GM21619 (cell line): ENCODE results near the gene ZMYND8.
"Not testable (repeated sequence)": the region's sequence is repeated elsewhere in the genome, so short reads cannot be mapped to it uniquely, and the experiment has no call there.

Experiments
- ATAC-seq: cut with Tn5 transposase; IDR thresholded peaks from one replicate; pipeline ENCODE4 v1.9.1; 2021; ENCODE audit not compliant: unreplicated experiment

ZMYND8 gene

GRCh38 chr20:47356526-47357295 lies at the start of gene ZMYND8:
TSS of gene ZMYND8 (minus strand) at chr20:47356699. CDS start at chr20:47356670, 29 bp downstream.
- peak; percentile 39 for ATAC-seq

DNA sequence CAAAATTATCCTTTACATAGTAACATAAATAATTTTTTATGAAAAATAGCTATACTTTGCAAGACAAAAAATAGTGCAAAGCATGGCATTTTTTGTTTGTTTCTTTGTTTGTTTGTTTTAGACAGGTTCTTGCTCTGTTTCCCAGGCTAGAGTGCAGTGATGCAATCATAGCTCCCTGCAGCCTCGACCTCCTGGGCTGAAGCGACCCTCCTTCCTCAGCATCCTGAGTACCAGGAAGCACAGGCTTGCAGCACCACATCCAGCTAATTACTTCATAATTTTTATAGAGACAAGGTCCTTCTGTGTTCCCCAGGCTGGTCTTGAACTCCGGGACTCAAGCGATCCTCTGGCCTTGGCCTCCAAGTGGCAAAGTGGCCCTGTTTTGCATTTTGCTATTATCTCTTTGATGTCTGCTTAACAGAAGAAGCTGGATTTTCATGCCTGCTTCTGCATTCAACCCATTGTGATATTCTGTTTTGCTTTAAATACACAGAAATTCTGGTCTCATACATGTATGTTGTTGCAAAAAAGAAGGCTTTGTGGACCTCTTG lies 49.4 kb upstream of the ZMYND8 start:
- ATAC-seq: no peak

- ATAC-seq: no peak
Measured at GRCh38 chr20:47400685-47401084, 44.2 kb upstream of the ZMYND8 start.

GRCh38 chr20:47397652-47398301 lies 41.3 kb upstream of the ZMYND8 start:
- no peak for ATAC-seq

DNA sequence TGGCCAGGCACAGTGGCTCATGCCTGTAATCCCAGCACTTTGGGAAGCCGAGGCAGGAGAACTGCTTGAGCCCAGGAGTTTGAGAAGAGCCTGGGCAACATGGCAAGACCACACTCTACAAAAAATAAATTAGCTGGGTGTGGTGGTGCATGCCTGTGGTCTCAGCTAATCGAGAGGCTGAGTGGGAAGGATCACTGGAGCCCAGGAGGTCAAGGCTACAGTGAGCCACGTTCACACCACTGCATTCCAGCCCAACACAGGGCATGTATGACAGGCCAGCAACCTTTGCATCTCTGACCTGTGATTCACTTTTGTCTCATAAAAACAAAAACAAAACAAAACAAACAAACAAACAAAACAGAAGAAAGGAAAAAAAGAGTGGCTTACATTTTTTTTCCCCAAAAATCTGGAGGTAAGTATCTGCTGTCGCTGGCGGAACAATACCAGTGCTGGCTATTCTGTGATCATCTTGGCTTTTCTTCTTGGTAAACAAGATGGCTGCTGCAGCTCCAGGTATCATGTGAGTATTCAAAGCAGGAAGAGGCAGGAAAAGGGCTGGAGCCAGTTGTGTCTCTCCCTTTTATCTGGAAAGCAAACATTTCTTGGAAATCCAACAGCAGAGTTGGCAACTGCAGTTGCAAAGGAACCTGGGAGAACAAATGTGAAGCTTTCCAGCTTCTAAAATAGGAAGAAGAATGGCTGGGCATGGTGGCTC lies 40.4 kb upstream of the ZMYND8 start:
- no peak for ATAC-seq

- not testable (repeated sequence) for ATAC-seq
Measured at GRCh38 chr20:47393796-47394514, 37.5 kb upstream of the ZMYND8 start.

DNA sequence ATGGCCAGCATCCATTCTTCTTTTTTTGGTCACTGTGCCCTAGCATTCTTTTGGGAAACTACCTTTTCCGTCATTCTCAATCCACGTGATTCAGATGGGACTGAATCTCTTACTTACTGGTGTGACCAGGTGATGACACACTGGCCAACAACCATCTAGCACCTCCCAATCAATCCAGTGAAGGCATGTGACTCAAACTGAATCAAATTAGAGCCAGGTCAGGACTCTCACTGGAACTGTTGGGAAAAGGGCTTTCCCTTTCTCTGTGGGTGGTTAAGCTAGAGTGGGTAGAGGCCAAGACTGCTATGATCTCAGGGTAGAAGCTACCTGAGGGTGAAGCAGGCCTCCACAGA lies 36.2 kb upstream of the ZMYND8 start:
- no peak for ATAC-seq

DNA sequence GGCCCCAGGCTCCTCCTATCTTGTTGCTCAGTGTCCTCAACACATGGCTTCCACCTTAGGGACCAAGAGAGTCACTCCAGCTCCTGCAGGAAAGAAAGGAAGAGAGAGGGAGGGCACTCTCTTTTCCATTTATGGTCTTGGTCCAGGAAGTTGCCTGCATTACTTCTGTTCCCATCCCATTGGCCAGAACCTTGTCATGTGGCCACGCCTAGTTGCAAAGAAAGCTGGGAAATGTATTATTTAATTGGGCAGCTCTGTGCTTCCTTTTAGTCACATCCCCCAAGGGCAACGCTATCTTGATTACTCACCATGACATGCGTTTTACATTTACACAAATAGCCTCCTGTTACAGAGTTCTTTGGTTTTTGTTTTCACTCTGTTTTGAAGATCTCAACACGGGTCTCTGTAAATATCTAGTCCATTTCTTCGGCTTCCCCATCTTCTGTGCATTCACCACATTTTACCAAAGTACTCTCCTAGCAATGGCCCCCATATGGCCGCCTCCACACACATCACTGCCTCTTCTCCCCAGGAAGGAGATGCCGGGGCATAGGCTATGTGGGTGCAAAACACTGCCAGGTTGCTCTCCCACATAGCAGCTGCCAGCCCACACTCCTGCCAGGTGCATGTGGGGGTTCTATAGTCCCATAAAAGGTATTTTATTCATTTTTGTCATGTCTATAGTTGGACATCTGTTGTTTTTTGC lies 35.7 kb upstream of the ZMYND8 start:
- ATAC-seq: no peak

- no peak for ATAC-seq
Measured at GRCh38 chr20:47391276-47392010, 34.9 kb upstream of the ZMYND8 start.

GRCh38 chr20:47389867-47390347 lies 33.4 kb upstream of the ZMYND8 start:
- no peak for ATAC-seq

GRCh38 chr20:47385968-47386367 lies 29.5 kb upstream of the ZMYND8 start:
- not testable (repeated sequence) for ATAC-seq

GRCh38 chr20:47382746-47383415 lies 26.4 kb upstream of the ZMYND8 start:
- no peak for ATAC-seq

- ATAC-seq: no peak
Measured at GRCh38 chr20:47380481-47380880, 24.0 kb upstream of the ZMYND8 start.

- no peak for ATAC-seq
Measured at GRCh38 chr20:47379433-47380150, 23.1 kb upstream of the ZMYND8 start.

DNA sequence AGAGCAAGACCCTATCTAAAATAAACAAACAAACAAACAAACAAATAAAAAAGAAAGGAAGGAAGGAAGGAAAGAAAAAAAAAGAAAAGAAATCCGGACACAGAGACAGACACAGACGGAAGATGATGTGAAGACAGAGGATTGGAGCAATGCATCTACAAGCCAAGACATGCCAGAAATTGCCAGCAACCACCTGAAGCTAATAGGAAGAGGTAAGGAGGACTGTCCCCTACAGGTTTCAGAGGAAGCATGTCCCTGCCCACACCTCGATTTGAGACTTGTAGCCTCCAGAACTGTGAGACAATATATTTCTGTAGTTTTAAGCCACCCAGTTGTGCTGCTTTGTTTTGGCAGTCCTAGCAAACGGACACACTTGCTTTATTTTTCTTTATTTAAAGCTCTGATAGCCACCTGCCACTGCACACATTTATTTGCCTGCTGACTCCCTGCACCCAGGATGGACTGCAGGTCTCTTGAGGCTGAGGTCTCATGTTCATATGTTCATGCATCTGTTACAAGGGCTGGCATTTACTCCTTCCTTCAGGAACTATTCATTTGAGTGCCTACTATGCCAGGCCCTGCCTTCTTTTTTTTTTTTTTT lies 20.7 kb upstream of the ZMYND8 start:
- no peak for ATAC-seq

DNA sequence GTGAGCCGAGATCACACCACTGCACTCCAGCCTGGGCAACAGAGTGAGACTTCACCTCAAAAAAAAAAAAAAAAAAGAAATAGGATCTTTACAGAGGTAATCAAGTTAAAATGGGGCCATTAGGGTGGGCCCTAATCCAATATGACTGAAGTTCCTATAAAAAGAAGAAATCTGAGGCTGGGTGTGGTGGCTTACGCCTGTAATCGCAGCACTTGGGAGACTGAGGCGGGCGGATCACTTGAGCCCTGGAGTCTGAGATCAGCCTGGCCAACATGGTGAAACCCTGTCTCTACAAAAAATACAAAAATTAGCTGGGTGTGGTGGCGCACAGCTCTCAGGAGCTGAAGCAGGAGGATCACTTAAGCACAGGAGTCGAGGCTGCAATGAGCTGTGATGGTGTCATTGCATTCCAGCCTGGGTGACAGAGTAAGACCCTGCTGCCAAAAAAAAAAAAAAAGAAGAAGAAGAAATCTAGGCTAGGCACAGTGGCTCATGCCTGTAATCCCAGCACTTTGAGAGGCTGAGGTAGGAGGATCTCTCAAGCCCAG lies 19.7 kb upstream of the ZMYND8 start:
- ATAC-seq: not testable (repeated sequence)

- ATAC-seq: not testable (repeated sequence)
Measured at GRCh38 chr20:47374121-47374520, 17.6 kb upstream of the ZMYND8 start.
